ENCODE data around the gene NUSAP1. TPM values are rescaled to one million over a fixed set of nuclear protein-coding genes. Genes with fewer than 3 reads are reported as not detected.

NUSAP1 gene
- total RNA-seq, 1 experiment from 2014 or later: 205 TPM

DNA sequence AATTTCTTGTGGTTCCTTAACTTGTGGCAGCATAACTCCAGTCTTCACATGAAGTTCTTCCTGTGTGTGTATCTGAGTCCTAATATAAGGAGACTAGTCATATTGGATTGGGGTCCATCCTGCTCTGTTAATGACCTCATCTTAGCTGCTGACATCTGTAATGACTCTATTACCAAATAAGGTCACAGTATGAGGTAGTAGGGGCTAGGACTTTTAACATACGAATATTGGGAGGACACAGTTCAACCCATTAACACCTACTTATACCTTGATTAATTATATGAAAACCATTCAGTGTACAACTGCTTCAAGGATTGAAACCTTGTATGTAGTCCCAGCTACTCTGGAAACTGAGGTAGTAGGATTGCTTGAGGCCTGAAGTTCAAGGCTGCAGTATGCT is 44.2 kb upstream of the NUSAP1 start:
- no TSS peak for BruUV-seq (replicated peaks)
- intact Hi-C loops (cut with micrococcal nuclease; ENCODE audit: unreplicated experiment): loop anchor here (5.0 kb wide), 1 partner anchor 44 kb away; the partner anchor contains the start of genes NUSAP1 and OIP5
- TF ChIP-seq, protein P1, sequence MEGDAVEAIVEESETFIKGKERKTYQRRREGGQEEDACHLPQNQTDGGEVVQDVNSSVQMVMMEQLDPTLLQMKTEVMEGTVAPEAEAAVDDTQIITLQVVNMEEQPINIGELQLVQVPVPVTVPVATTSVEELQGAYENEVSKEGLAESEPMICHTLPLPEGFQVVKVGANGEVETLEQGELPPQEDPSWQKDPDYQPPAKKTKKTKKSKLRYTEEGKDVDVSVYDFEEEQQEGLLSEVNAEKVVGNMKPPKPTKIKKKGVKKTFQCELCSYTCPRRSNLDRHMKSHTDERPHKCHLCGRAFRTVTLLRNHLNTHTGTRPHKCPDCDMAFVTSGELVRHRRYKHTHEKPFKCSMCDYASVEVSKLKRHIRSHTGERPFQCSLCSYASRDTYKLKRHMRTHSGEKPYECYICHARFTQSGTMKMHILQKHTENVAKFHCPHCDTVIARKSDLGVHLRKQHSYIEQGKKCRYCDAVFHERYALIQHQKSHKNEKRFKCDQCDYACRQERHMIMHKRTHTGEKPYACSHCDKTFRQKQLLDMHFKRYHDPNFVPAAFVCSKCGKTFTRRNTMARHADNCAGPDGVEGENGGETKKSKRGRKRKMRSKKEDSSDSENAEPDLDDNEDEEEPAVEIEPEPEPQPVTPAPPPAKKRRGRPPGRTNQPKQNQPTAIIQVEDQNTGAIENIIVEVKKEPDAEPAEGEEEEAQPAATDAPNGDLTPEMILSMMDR (conservative IDR thresholded peaks at IDR 0.05; ENCODE audit: low read depth, low read length): no peak
- TF ChIP-seq EZH2 (IDR thresholded peaks at IDR 0.05; ENCODE audit: borderline replicate concordance, low read depth, low read length, poor library complexity, severe bottlenecking): no peak
- ChIA-PET CTCF (no interaction called here), POLR2A (ENCODE audit: low non-redundant PET) (no interaction called here)
- peaks cover 62% of the 10 kb centered on the region for H3K36me3 ChIP-seq (ENCODE audit: insufficient read depth, low read length, poor library complexity, severe bottlenecking)
- H3K4me3 ChIP-seq (ENCODE audit: low read depth, low read length, poor library complexity, severe bottlenecking): no peak overlapping the region
- DNase-seq (ENCODE audit: low spot score): no peak
- H3K27me3 ChIP-seq (replicated peaks; ENCODE audit: insufficient read depth, low read depth, low read length, poor library complexity): no peaks in the 10 kb centered on the region
- H3K4me1 ChIP-seq (ENCODE audit: insufficient read depth, low read length, poor library complexity, severe bottlenecking): peaks cover 6% of the 10 kb centered on the region
- peaks cover 3% of the 10 kb centered on the region for H3K9me3 ChIP-seq (ENCODE audit: low read depth, low read length, poor library complexity, severe bottlenecking)
- H3K27ac ChIP-seq (ENCODE audit: low read depth, low read length, poor library complexity, severe bottlenecking): no peak overlapping the region

DNA sequence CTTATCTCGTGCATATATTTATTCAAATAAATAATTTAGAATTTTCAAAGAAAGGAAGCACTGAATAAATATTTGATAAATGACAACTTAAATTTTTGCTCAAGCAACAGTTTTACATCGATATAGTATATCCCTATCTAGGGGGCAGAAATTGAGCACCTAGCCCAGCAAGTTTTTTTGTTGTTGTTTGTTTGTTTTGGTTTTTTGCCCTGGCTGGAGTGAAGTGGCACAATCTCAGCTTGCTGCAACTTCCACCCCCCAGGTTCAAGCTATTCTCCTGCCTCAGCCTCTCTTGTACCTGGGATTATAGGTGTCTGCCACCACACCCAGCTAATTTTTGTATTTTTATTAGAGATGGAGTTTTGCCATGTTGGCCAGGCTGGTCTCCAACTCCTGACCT is 42.7 kb upstream of the NUSAP1 start:
- BruUV-seq (replicated peaks): no TSS peak
- Histone ChIP-seq H3K36me3 (ENCODE audit: insufficient read depth, low read length, poor library complexity, severe bottlenecking) (peaks cover 65% of the 10 kb centered on the region), H3K27me3 (replicated peaks; ENCODE audit: insufficient read depth, low read depth, low read length, poor library complexity) (no peaks in the 10 kb centered on the region), H3K9me3 (ENCODE audit: low read depth, low read length, poor library complexity, severe bottlenecking) (peaks cover 3% of the 10 kb centered on the region), H3K27ac (ENCODE audit: low read depth, low read length, poor library complexity, severe bottlenecking) (no peak overlapping the region), H3K4me1 (ENCODE audit: insufficient read depth, low read length, poor library complexity, severe bottlenecking) (peaks cover 6% of the 10 kb centered on the region), H3K4me3 (ENCODE audit: low read depth, low read length, poor library complexity, severe bottlenecking) (no peak overlapping the region)
- ChIA-PET CTCF (no interaction called here), POLR2A (ENCODE audit: low non-redundant PET) (no interaction called here)
- DNase-seq (ENCODE audit: low spot score): no peak
- intact Hi-C loops (cut with micrococcal nuclease; ENCODE audit: unreplicated experiment): loop anchor here (5.0 kb wide), 1 partner anchor 42 kb away; the partner anchor contains the start of genes NUSAP1 and OIP5
- no peak for TF ChIP-seq EZH2 (IDR thresholded peaks at IDR 0.05; ENCODE audit: borderline replicate concordance, low read depth, low read length, poor library complexity, severe bottlenecking)
- TF ChIP-seq, protein P1 (conservative IDR thresholded peaks at IDR 0.05; ENCODE audit: low read depth, low read length): no peak

DNA sequence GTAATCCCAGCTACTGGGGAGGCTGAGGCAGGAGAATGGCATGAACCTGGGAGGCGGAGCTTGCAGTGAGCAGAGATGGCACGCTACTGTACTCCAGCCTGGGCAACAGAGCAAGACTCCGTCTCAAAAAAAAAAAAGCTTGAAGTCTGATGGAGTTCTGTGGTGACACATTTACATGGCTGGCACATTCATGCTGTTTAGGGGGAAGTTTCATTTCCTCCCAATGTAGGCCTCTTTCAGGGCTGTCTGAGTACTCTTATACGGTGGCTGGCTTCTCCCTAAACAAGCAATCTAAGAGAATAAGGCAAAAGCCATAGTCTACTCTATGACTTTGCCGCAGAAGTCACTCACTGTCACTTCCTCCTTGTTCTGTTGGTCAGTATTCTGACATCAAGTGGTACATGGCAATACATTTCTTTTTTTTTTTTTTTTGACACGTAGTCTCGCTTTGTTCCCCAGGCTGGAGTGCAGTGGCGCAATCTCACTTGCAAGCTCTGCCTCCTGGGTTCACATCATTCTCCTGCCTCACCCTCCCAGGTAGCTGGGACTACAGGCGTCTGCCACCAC is 41.5 kb upstream of the NUSAP1 start:
- Histone ChIP-seq H3K27me3 (replicated peaks; ENCODE audit: insufficient read depth, low read depth, low read length, poor library complexity) (no peaks in the 10 kb centered on the region), H3K9me3 (ENCODE audit: low read depth, low read length, poor library complexity, severe bottlenecking) (no peaks in the 10 kb centered on the region), H3K36me3 (ENCODE audit: insufficient read depth, low read length, poor library complexity, severe bottlenecking) (peaks cover 59% of the 10 kb centered on the region), H3K27ac (ENCODE audit: low read depth, low read length, poor library complexity, severe bottlenecking) (no peak overlapping the region), H3K4me1 (ENCODE audit: insufficient read depth, low read length, poor library complexity, severe bottlenecking) (no peaks in the 10 kb centered on the region), H3K4me3 (ENCODE audit: low read depth, low read length, poor library complexity, severe bottlenecking) (no peak overlapping the region)
- ChIA-PET CTCF (no interaction called here), POLR2A (ENCODE audit: low non-redundant PET) (interaction anchor here (0.6 kb wide), 1 partner anchor 148 kb away, joined by 3 read pairs; no protein-coding TSS in a partner anchor)
- intact Hi-C loops (cut with micrococcal nuclease; ENCODE audit: unreplicated experiment): no loop called here
- DNase-seq (ENCODE audit: low spot score): no peak
- TF ChIP-seq EZH2 (IDR thresholded peaks at IDR 0.05; ENCODE audit: borderline replicate concordance, low read depth, low read length, poor library complexity, severe bottlenecking): no peak
- TF ChIP-seq, protein P1 (conservative IDR thresholded peaks at IDR 0.05; ENCODE audit: low read depth, low read length): no peak
- no TSS peak for BruUV-seq (replicated peaks)
